GM12875 (cell line): ENCODE measurements around the gene CCDC27.

Experiments
- H3K4me3 ChIP-seq: one replicate; pipeline ENCODE4 v1.5.1; 2011; ENCODE audit warnings: low read depth, low read length, control low read depth
- TF ChIP-seq, protein P1 (sequence below): IDR thresholded peaks from 2 replicates; pipeline ENCODE4 v1.5.1; 2011; ENCODE audit warnings: low read depth, mild to moderate bottlenecking, control low read depth, inconsistent platforms, low read length, moderate library complexity, borderline replicate concordance; ENCODE audit not compliant: insufficient read depth

CCDC27 gene

DNA sequence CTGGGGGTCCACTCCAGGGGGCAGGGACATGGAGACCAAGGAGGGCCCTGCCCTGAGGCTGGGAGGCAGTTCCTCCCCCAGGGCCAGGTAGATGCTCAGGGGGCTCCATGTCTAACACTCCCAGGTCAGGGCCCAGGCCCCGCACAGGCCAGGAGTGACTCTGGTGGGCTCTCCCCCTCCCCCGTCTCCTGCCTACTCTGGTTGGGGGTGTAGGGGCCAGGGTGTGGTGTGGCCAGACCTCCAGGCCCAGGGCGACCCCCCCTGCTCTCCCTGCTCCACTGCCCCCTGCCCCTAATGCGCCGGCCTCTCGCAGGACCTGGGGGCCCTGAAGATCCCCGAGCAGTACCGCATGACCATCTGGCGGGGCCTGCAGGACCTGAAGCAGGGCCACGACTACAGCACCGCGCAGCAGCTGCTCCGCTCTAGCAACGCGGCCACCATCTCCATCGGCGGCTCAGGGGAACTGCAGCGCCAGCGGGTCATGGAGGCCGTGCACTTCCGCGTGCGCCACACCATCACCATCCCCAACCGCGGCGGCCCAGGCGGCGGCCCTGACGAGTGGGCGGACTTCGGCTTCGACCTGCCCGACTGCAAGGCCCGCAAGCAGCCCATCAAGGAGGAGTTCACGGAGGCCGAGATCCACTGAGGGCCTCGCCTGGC lies 19.7 kb upstream of the CCDC27 start:
- H3K4me3 ChIP-seq, result no peak overlapping the region
- TF ChIP-seq, protein P1, sequence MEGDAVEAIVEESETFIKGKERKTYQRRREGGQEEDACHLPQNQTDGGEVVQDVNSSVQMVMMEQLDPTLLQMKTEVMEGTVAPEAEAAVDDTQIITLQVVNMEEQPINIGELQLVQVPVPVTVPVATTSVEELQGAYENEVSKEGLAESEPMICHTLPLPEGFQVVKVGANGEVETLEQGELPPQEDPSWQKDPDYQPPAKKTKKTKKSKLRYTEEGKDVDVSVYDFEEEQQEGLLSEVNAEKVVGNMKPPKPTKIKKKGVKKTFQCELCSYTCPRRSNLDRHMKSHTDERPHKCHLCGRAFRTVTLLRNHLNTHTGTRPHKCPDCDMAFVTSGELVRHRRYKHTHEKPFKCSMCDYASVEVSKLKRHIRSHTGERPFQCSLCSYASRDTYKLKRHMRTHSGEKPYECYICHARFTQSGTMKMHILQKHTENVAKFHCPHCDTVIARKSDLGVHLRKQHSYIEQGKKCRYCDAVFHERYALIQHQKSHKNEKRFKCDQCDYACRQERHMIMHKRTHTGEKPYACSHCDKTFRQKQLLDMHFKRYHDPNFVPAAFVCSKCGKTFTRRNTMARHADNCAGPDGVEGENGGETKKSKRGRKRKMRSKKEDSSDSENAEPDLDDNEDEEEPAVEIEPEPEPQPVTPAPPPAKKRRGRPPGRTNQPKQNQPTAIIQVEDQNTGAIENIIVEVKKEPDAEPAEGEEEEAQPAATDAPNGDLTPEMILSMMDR, result no peak

DNA sequence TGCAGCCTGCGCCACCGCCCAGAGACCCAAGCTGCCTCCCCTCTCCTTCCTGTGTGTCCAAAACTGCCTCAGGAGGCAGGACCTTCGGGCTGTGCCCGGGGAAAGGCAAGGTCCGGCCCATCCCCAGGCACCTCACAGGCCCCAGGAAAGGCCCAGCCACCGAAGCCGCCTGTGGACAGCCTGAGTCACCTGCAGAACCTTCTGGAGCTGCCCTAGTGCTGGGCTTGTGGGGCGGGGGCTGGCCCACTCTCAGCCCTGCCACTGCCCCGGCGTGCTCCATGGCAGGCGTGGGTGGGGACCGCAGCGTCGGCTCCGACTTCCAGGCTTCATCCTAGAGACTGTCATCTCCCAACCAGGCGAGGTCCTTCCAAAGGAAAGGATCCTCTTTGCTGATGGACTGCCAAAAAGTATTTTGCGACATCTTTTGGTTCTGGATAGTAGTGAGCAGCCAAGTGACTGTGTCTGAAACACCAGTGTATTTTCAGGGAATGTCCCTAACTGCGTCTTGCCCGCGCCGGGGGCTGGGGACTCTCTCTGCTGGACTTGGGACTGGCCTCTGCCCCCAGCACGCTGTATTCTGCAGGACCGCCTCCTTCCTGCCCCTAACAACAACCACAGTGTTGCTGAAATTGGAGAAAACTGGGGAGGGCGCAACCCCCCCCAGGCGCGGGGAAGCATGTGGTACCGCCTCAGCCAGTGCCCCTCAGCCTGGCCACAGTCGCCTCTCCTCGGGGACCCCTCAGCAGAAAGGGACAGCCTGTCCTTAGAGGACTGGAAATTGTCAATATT lies 19.0 kb upstream of the CCDC27 start:
- H3K4me3 ChIP-seq, result no peak overlapping the region

DNA sequence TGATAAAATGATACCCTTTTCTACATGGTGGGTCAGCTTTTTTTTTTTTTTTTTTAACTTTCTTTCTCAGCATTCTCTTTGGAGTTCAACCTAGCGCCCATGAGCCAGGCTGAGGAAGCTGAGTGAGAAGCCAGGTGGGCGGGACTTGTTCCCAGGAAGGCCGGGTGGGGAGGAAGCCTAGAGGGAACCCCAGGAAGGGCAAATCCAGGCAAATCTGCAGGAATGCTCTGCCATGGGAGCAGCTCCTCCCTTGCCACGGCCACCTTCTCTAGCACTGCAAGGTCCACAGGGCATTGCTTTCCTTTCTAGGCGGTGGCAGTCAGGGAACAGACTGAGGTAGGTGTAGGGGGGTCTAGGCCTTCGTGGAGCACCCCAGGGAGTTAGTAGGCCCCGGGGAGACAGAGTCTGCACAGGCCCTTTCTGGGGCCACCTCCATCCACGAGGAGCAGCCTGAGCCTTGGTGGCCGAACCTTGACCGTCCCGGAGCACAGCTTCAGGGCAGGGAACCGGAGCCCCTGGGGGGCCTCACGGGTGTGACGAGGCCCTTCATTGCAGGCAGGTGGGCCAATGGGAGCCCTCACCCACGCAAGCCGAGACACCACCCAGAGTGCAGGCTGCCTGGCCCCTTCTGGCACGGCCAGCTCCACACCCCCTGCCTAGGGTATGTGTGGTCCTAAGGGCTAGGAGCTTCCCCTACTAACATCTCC lies 18.2 kb upstream of the CCDC27 start:
- TF ChIP-seq, protein P1, result no peak
- H3K4me3 ChIP-seq, result no peak overlapping the region

More for the DNA sequence above, 19.0 kb upstream of the CCDC27 start:
- TF ChIP-seq, protein P1, result no peak

DNA sequence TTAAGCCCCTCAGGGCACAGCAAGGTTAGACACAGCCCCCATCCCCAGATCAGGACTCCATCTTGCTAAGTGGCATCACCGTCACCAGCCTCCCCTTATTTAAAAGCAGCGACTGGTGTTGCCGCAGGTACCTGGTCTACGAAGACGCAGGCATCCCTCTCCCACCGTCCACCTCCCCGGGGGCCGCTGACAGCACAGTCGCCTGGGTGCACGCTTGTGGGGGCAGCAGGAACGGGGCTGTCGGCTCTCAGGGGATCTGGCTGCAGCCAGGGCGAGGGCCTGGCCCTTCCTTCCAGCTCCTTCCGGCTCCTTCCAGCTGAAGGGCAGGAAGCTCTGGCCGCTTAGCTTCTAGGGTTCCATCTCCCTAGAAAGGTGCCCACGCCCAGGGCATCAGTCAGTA lies 17.6 kb upstream of the CCDC27 start:
- TF ChIP-seq, protein P1, result no peak
- H3K4me3 ChIP-seq, result no peak overlapping the region

DNA sequence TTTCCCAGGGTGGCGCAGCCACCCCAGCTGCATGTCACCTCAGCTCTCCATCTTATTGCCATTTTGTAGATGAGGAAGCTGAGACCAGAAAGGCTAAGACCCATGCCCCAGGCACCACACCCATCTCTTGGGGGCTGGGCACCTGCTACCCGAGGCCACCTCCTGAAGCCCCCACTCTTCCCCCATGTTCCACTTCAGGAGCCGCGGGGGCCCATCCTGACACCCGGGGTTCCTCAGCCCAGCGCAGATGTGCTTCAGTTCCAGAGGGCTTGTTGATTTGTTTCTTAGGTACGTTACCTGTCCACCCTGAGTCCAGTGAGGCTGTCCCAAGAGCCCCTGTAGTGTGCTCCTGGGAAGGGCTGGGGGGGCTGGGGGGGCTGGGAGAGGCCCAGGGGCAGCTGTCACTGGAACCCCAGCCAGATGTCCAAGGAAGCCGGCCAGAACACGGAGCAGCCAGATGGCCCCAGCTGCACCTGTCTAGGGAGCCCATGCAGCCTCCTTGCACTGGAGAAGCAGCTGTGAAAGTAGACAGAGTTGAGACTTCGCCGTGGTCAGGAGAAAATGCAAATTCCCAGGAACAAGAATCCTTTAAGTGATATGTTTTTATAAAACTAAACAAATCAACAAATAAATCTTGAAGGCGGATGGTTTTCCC lies 17.1 kb upstream of the CCDC27 start:
- TF ChIP-seq, protein P1, result no peak
- H3K4me3 ChIP-seq, result no peak overlapping the region

DNA sequence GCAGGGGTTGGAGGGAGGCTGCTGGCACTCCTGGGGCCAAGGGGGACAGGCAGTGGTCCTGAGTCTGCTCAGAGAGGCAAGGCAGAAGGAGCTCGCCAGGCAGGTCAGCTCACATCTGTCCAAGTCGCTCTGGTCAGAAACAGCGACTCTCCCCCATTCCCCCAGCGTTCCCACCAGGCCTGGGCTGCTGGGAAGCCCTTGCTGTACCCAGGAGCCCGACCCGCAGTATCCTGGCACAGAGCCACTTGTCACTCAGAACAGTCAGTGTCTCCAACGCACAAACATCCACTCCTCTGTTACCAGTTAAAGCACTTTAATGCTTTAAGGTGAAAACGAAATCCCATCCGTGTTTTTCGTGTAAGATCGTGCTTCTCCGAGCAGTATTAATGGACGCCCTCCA lies 16.6 kb upstream of the CCDC27 start:
- no peak overlapping the region for H3K4me3 ChIP-seq
- TF ChIP-seq, protein P1, result no peak
